Smooth muscle cell of bladder (primary cell): ENCODE measurements around the gene NPIPB8. TPM values are rescaled to one million over a fixed set of nuclear protein-coding genes. Genes with fewer than 3 reads are reported as not detected.

ENCODE experiments used
- total RNA-seq: library from RNA; depleted of rRNA; stranded (reverse); fragments of >200 nt; gene quantifications from 2 replicates; pipeline ENCODE4 v1.2.3, GENCODE V29; 2014

The NPIPB8 gene
- total RNA-seq = 0.55 TPM in 1 of 2 replicates, not detected in the other

GRCh38 chr16:28637765-28638164, at the start of gene NPIPB8:
Gene NPIPB8, plus strand, starts transcription at chr16:28638065. Its CDS starts 296 bp downstream, at chr16:28638361.

GRCh38 chr16:28596840-28597691, 40.8 kb upstream of the NPIPB8 start, which contains the start of gene SULT1A2:
Gene SULT1A2, minus strand, starts transcription at chr16:28597050. Its CDS starts 1,120 bp downstream, at chr16:28595930.

GRCh38 chr16:28609631-28610594, 28.0 kb upstream of the NPIPB8 start, which contains the start of gene SULT1A1:
Gene SULT1A1, minus strand, starts transcription at chr16:28610044. Its CDS starts 1,189 bp downstream, at chr16:28608855.

Other genes starting within 250 kb of the NPIPB8 start
- gene EIF3CL, start 234.2 kb upstream of the NPIPB8 start, total RNA-seq = 55.9 and 81.2 TPM in 2 replicates
- not detected in 2 replicates for gene NPIPB7, start 165.7 kb upstream of the NPIPB8 start, total RNA-seq
- 14.1 and 14.5 TPM in 2 replicates for gene CLN3, start 146.0 kb upstream of the NPIPB8 start, total RNA-seq
- gene APOBR, start 143.4 kb upstream of the NPIPB8 start, total RNA-seq = under 0.01 TPM in 1 of 2 replicates, not detected in the other
- gene IL27, start 131.2 kb upstream of the NPIPB8 start, total RNA-seq = 0.28 TPM in 1 of 2 replicates, not detected in the other
- gene NUPR1, start 99.1 kb upstream of the NPIPB8 start, total RNA-seq = 32.5 and 50.5 TPM in 2 replicates
- 7.3 and 9.6 TPM in 2 replicates for gene SGF29, start 84.1 kb upstream of the NPIPB8 start, total RNA-seq
- gene SULT1A2, start 41.0 kb upstream of the NPIPB8 start, total RNA-seq = 0.09 and 0.28 TPM in 2 replicates
- gene SULT1A1, start 28.0 kb upstream of the NPIPB8 start, total RNA-seq = 3.6 and 6.4 TPM in 2 replicates
- gene EIF3C, start 73.4 kb downstream of the NPIPB8 start, total RNA-seq = 125 and 217 TPM in 2 replicates
- 0.71 and 1.4 TPM in 2 replicates for gene NPIPB9, start 113.7 kb downstream of the NPIPB8 start, total RNA-seq
- gene ATXN2L, start 184.9 kb downstream of the NPIPB8 start, total RNA-seq = 26.6 and 27.4 TPM in 2 replicates
- gene TUFM, start 208.3 kb downstream of the NPIPB8 start, total RNA-seq = 108 and 110 TPM in 2 replicates
- gene SH2B1, start 225.8 kb downstream of the NPIPB8 start, total RNA-seq = 7.3 and 10.6 TPM in 2 replicates
- gene ATP2A1, start 240.4 kb downstream of the NPIPB8 start, total RNA-seq = 0.28 and 0.46 TPM in 2 replicates